GM12873 (cell line): ENCODE results near the gene PACS2.

ENCODE experiments used
- CTCF ChIP-seq: IDR thresholded peaks from 2 replicates; pipeline ENCODE4 v1.5.1; 2012; ENCODE audit warnings: low read depth, mild to moderate bottlenecking, moderate library complexity, low read length, control low read depth; ENCODE audit not compliant: insufficient read depth; ENCODE audit errors: missing control alignments

Gene PACS2

GRCh38 chr14:105326891-105327694 is 12.5 kb downstream of the PACS2 start:
- no peak for TF ChIP-seq CTCF

- no peak for TF ChIP-seq CTCF
Measured at GRCh38 chr14:105328070-105328677, 13.6 kb downstream of the PACS2 start.

- TF ChIP-seq CTCF = no peak
Measured at GRCh38 chr14:105328678-105329390, 14.3 kb downstream of the PACS2 start.

- no peak for TF ChIP-seq CTCF
Measured at GRCh38 chr14:105329411-105330150, 15.0 kb downstream of the PACS2 start.

- TF ChIP-seq CTCF = no peak
Measured at GRCh38 chr14:105330491-105330895, 15.9 kb downstream of the PACS2 start.

GRCh38 chr14:105331575-105332349 is 17.2 kb downstream of the PACS2 start:
- no peak for TF ChIP-seq CTCF
